Cardiac septum (tissue), 1 donor: ENCODE measurements around the gene BRINP1. TPM values are rescaled to one million over a fixed set of nuclear protein-coding genes. Genes with fewer than 3 reads are reported as not detected.

Experiments used
- DNase-seq: peaks from one replicate; pipeline ENCODE4 v3.0.0-alpha.2; 2020; ENCODE audit warnings: low spot score
- intact Hi-C: fragments of 100-400 bp; cut with DNase I; formaldehyde crosslinking; loops from one replicate; pipeline ENCODE4 v1.14.0; 2022
- long read RNA-seq: library from polyadenylated mRNA; unstranded; transcript quantifications from one replicate; pipeline ENCODE4 v2.0.0, GENCODE V29; 2021
- total RNA-seq: library from RNA; stranded (reverse); fragmentation: NEBNext Ultra II Directional; extraction: Animal tissue kit (Norgen Biotek cat#: 25700); gene quantifications from one replicate; pipeline ENCODE4 v1.2.1, GENCODE V29; 2021
- donor health status: DM: no; HTN: no; CAD: no.

BRINP1 gene
- 1.7 TPM for total RNA-seq
- long read RNA-seq = 0 reads

GRCh38 chr9:119368681-119369581 lies at the start of gene BRINP1:
Gene BRINP1, minus strand, starts transcription at chr9:119369435. Its CDS starts 56,080 bp downstream, at chr9:119313355.
- DNase-seq = no peak
- intact Hi-C loops = loop anchor here (2.0 to 10.0 kb wide), 2 partner anchors 540 to 1584 kb away; no protein-coding TSS in a partner anchor

- no peak for DNase-seq
- intact Hi-C loops = no loop called here
Measured at GRCh38 chr9:119418721-119419120, 49.5 kb upstream of the BRINP1 start.

DNA sequence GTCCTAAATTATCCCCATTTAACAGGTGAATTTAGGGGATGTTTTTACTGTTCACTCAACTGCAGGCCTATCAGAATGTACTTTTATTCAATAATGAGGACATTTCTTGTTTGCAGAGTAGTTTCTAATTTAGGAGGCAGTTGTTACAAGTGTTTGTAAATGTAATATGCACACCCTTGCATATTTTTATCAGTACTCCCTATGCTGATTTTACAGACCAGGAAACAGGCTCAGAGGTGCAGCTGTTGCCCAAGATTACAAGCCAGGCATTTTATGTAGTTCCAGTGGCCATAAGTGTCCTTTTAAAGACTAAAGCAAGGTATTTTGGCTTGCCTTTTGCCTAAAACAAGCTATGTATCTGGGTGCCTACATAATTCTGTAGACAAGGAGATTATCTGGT lies 47.6 kb upstream of the BRINP1 start:
- no peak for DNase-seq
- intact Hi-C loops = no loop called here

- DNase-seq = no peak
- intact Hi-C loops = no loop called here
Measured at GRCh38 chr9:119412399-119412798, 43.2 kb upstream of the BRINP1 start.

- intact Hi-C loops = no loop called here
Measured at GRCh38 chr9:119409552-119409951, 40.3 kb upstream of the BRINP1 start.

GRCh38 chr9:119400606-119401005 lies 31.4 kb upstream of the BRINP1 start:
- DNase-seq = no peak
- intact Hi-C loops = no loop called here

More at GRCh38 chr9:119409552-119409951, 40.3 kb upstream of the BRINP1 start:
- DNase-seq = no peak

- intact Hi-C loops = no loop called here
- no peak for DNase-seq
Measured at GRCh38 chr9:119398350-119398749, 29.1 kb upstream of the BRINP1 start.

GRCh38 chr9:119391878-119392277 lies 22.6 kb upstream of the BRINP1 start:
- intact Hi-C loops = no loop called here

GRCh38 chr9:119375892-119376291 lies 6.7 kb upstream of the BRINP1 start:
- intact Hi-C loops = no loop called here
- no peak for DNase-seq

More at GRCh38 chr9:119391878-119392277, 22.6 kb upstream of the BRINP1 start:
- DNase-seq = no peak

GRCh38 chr9:119372951-119373350 lies 3.7 kb upstream of the BRINP1 start:
- no peak for DNase-seq
- intact Hi-C loops = no loop called here

DNA sequence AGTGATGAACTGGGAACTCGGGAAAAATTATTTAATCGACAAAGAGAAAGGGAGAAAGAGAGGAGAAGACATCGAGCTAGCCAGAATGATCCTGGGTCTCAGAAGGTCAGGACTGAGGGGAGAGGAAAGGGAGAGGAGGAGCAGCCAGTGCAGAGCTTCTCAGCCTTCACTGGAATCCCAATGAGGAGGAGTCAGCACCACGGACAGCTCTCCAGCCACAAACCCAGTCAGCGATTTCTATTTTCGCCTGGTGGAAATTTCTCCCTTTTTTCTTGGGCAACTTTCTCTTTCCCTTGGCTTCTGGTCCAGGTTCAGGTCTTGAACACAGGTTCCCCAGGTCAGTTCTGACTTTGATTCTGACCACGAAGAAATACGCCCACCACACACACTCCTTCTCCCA lies 1.6 kb upstream of the BRINP1 start:
- no peak for DNase-seq
- intact Hi-C loops = no loop called here

DNA sequence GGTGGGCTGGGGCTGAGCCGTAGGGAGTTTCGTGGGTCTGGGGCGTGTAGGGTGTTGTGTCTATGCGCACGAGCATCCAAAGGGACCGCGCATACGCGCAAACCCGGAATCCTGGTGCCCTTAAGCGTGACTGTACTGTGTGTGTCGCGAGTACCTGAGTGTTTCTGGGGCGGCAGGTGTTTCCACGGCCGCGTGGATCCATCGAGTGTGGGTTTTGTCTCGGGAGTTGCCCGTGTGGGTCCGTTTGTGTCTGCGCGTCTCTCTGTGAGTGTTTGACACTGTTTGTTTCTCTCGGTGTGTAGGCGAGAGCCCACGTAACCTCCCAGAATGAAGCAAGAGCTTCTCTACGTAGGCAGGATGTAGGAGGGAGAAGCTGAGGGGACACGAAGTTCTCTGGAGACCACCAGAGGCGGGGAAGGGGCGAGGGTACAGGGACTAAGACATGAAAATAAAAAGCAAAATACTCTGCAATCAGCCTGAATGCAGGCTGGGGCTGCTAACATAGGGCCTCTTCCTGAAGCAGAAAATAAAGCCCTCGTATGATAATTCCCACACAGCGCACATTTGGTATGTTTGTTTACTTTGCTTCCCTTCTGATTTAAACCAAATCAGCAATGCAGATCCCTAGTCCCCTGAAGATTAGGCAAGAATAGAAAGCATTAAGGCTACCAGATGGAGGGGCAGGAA lies 588 bp upstream of the BRINP1 start:
- intact Hi-C loops = loop anchor here (2.0 to 10.0 kb wide), 2 partner anchors 541 to 1585 kb away; no protein-coding TSS in a partner anchor
- no peak for DNase-seq

- no peak for DNase-seq
- intact Hi-C loops = loop anchor here (2.0 to 10.0 kb wide), 2 partner anchors 539 to 1583 kb away; no protein-coding TSS in a partner anchor
Measured at GRCh38 chr9:119368179-119368578, 1.1 kb downstream of the BRINP1 start.

DNA sequence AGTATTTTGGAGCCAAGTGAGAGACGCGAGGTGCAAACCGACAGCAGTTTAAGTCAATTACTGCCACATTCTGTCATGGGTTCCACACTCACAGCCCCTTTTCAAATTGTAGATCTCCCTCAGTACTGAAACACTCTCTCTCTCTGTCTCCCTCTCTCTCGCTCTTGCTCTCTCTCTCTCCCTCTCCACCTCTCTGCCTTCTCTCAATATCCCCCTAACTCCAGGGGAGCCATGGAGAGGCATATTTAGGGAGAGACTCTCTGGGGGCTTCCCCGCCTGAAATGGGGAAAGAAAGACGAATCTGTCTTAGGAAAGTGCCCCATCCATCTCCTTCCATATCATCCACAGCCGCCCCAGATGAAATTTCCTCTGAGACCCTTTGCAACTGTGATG lies 1.6 kb downstream of the BRINP1 start:
- intact Hi-C loops = loop anchor here (2.0 to 10.0 kb wide), 2 partner anchors 539 to 1583 kb away; no protein-coding TSS in a partner anchor
- no peak for DNase-seq

- intact Hi-C loops = loop anchor here (10.0 kb wide), 1 partner anchor 1582 kb away; no protein-coding TSS in a partner anchor
- no peak for DNase-seq
Measured at GRCh38 chr9:119366909-119367682, 2.1 kb downstream of the BRINP1 start.

DNA sequence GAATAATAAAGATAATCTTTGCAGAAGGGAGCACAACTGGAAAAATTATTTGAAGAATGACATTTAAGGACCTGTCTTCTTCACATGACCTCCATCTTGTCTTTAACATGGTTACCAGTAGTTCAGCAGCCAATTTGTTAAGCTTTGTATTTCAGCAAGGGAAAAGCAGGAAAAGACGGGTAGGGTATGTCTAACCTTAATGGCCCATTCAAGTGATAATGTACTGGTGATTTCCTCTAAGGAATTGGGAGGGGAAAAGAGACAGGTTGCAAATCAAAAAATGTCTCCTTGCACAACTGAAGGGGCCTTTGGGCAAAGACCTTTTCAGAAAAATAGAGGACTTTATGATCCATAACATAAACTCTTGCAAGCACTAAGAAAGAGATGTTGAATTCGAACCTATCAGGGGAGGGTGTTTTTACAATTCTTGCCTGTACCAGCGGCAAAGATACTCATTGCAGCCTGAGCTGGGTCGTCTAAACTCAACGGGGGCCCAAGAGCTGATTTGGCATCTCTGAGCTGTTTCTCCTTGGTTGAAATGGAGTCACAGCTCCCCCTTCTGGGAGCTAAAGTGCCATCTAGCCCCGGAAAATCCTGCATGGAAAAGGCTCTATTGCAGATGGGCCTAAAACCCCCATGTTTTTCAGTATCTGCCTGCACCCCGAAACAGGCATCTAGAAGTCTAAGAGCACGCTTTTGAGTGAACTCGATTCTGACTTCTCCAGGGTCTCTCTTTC lies 3.8 kb downstream of the BRINP1 start:
- intact Hi-C loops = loop anchor here (10.0 kb wide), 1 partner anchor 1581 kb away; no protein-coding TSS in a partner anchor
- no peak for DNase-seq

DNA sequence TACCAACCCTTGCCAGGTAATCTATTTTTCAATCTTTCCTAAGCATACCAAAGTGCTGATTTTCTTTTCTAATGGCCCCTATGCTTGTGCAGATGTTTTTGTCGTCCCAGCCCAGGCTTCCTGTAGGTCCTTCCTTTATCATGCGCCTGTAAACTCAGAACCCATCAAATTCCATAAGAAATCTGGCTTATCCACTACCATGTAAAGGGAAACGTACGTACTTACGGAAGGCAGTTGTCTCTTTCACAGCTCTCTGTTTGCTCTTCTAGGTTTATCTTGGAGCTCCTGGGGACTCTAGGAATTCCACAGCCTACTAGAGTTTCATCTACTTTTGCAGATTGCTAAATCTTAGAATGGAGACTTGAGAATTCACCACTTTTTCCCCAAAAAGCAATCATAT lies 9.0 kb downstream of the BRINP1 start:
- no peak for DNase-seq
- intact Hi-C loops = loop anchor here (10.0 kb wide), 1 partner anchor 1575 kb away; no protein-coding TSS in a partner anchor

- intact Hi-C loops = no loop called here
- no peak for DNase-seq
Measured at GRCh38 chr9:119357336-119358096, 11.7 kb downstream of the BRINP1 start.
